C4-2B (cell line): ENCODE results near the gene LDLRAD2.
"Not testable (repeated sequence)": the region's sequence is repeated elsewhere in the genome, so short reads cannot be mapped to it uniquely, and the experiment has no call there.

Experiments
- H3K27ac ChIP-seq: fragments of 450-650 bp; 2 replicates; pipeline ENCODE4 v1.5.1; 2017
- ZFX ChIP-seq: fragments of 450-650 bp; IDR thresholded peaks from 2 replicates; pipeline ENCODE4 v1.6.1; 2017
- TF ChIP-seq, protein P1 (sequence below): fragments of 450-650 bp; conservative IDR thresholded peaks from 2 replicates; pipeline ENCODE4 v1.5.1; 2017; ENCODE audit warnings: mild to moderate bottlenecking

The LDLRAD2 gene

DNA sequence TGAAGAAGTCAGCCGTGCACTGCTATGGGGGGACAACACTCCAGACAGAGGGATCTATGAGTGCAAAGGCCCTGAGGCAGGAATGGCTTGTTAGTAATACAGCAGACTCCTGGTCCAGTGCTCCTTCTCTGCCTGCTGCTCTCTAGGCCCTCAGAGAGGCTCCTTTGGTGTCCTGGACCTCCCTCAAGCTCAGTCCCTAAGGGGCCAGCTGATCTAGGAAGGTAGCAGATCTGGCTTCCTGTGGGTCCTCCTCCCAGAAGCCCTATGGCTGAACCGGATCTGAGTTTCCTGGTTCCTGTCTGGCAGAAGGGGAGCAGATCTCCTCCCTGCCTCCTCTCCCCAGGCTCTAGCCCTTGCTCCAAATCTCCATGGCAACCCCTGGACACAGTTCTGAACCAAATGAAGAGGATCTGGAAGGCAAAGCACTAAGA lies at the start of gene LDLRAD2:
Gene LDLRAD2 (plus strand): TSS at position 391 of the 431 bp plus-strand sequence. CDS start 187 bp downstream, outside the sequence.
- peak within 1 kb of the TSS; percentile 49 for H3K27ac ChIP-seq
- TF ChIP-seq, protein P1, sequence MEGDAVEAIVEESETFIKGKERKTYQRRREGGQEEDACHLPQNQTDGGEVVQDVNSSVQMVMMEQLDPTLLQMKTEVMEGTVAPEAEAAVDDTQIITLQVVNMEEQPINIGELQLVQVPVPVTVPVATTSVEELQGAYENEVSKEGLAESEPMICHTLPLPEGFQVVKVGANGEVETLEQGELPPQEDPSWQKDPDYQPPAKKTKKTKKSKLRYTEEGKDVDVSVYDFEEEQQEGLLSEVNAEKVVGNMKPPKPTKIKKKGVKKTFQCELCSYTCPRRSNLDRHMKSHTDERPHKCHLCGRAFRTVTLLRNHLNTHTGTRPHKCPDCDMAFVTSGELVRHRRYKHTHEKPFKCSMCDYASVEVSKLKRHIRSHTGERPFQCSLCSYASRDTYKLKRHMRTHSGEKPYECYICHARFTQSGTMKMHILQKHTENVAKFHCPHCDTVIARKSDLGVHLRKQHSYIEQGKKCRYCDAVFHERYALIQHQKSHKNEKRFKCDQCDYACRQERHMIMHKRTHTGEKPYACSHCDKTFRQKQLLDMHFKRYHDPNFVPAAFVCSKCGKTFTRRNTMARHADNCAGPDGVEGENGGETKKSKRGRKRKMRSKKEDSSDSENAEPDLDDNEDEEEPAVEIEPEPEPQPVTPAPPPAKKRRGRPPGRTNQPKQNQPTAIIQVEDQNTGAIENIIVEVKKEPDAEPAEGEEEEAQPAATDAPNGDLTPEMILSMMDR = no peak

GRCh38 chr1:21763236-21763635 lies 48.8 kb upstream of the LDLRAD2 start:
- H3K27ac ChIP-seq = no peak overlapping the region
- TF ChIP-seq, protein P1 = no peak
- no peak for TF ChIP-seq ZFX

GRCh38 chr1:21763694-21764419 lies 48.2 kb upstream of the LDLRAD2 start:
- no peak for TF ChIP-seq ZFX
- TF ChIP-seq, protein P1 = no peak

DNA sequence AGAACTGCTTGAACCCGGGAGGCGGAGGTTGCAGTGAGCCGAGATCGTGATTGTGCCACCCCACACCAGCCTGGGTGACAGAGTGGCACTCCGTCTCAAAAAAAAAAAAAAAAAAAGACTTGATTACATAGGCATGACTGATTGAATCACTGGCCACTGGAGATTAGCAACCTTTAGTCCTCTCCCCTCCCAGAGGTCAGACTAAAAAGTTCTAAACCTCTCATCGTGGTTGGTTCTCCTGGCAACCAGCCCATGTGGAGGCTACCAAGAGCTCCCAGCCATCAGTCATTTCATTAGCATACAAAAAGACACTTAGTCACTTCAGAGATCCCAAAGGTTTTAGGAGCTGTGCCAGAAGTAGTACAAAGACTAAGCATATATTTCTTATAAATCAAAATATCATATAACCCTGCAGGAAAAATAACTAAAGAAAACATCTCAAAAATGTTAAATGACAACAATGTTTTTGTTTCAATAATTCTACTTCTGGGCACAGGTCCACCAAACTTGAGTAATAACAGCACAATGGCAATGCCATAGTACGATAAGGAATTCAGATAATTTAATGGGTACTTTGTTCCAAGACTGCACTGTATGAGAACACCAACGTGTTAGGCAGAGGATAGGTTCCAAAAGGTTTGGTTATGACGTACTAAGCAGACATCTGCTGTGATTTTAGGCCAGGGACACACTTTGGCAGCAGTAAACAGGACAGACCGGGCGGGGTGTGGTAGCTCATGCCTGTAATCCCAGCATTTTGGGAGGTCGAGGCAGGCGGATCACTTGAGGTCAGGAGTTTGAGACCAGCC lies 47.2 kb upstream of the LDLRAD2 start:
- H3K27ac ChIP-seq = peak overlapping the region; percentile 57

More at GRCh38 chr1:21763694-21764419, 48.2 kb upstream of the LDLRAD2 start:
- H3K27ac ChIP-seq = peak overlapping the region; percentile 53

GRCh38 chr1:21766210-21766609 lies 45.9 kb upstream of the LDLRAD2 start:
- TF ChIP-seq ZFX = no peak
- TF ChIP-seq, protein P1 = no peak
- no peak overlapping the region for H3K27ac ChIP-seq

More for the DNA sequence above, 47.2 kb upstream of the LDLRAD2 start:
- TF ChIP-seq ZFX = no peak
- TF ChIP-seq, protein P1 = no peak

- H3K27ac ChIP-seq = not testable (repeated sequence)
Observed at GRCh38 chr1:21767106-21767505, 45.0 kb upstream of the LDLRAD2 start.

- TF ChIP-seq, protein P1 = no peak
- TF ChIP-seq ZFX = no peak
- H3K27ac ChIP-seq = no peak overlapping the region
Observed at GRCh38 chr1:21770201-21770600, 41.9 kb upstream of the LDLRAD2 start.

GRCh38 chr1:21770602-21771001 lies 41.5 kb upstream of the LDLRAD2 start:
- not testable (repeated sequence) for H3K27ac ChIP-seq

DNA sequence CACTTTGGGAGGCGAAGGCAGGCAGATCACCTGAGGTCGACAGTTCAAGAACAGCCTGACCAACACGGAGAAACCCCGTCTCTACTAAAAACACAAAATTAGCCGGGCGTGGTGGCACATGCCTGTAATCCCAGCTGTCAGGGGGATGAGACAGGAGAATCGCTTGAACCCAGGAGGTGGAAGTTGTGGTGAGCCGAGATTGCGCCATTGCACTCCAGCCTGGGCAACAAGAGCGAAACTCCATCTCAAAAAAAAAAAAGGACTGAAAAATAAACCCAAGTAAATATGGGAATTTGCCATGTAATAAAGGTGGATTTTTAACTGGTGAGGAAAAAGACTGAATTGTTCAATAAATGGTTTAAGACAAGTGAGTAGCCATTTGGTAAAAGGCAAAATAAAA lies 40.4 kb upstream of the LDLRAD2 start:
- not testable (repeated sequence) for H3K27ac ChIP-seq
